ENCODE measurements around the gene CEMIP2. TPM values are rescaled to one million over a fixed set of nuclear protein-coding genes. Genes with fewer than 3 reads are reported as not detected.

Gene CEMIP2
- total and polyA plus RNA-seq, 10 of the 15 experiments (the other 5 are each of a cell fraction or from before 2014, with no cell fraction given) = 0.50 to 19.2 (median 1.2) TPM

DNA sequence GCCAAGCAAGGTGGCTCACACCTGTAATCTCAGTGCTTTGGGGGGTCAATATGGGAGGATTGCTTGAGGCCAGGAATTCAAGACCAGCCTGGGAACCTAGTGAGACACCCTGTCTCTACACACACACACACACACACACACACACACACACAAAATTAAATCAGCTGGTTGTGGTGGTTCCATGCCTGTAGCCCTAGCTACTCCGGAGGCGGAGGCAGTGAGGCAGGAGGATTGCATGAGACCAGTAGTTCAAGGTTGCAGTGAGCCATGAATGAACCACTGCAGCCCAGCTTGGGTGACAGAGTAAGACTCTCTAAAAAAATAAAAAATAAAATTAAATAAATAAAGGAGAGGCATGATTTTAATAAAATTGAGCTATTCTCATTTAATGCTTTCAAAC lies 13.1 kb downstream of the CEMIP2 start:
- Histone ChIP-seq H3K9me3 (replicated peaks; ENCODE audit: control insufficient read depth, insufficient read depth, low read length) (no peaks in the 10 kb centered on the region), H3K4me2 (ENCODE audit: control insufficient read depth, insufficient read depth) (no peak overlapping the region), H2AFZ (ENCODE audit: control insufficient read depth, low read depth, low read length) (no peak overlapping the region), H3K36me3 (ENCODE audit: control insufficient read depth in 2 of 2, insufficient read depth in 2 of 2, low read length in 1 of 2) (no peaks in the 10 kb centered on the region), H3K27me3 (replicated peaks in 1 of 2; ENCODE audit: control insufficient read depth in 2 of 2, insufficient read depth in 2 of 2, low read length in 1 of 2) (no peaks in the 10 kb centered on the region), H3K9ac (ENCODE audit: control insufficient read depth, insufficient read depth, low read length) (no peak overlapping the region), H3K4me1 (ENCODE audit: control insufficient read depth, insufficient read depth, low read length) (no peaks in the 10 kb centered on the region), H3K79me2 (ENCODE audit: control insufficient read depth, insufficient read depth, low read length) (no peaks in the 10 kb centered on the region), H4K20me1 (ENCODE audit: control insufficient read depth, insufficient read depth) (no peaks in the 10 kb centered on the region), H3K27ac (ENCODE audit: control insufficient read depth, insufficient read depth) (no peak overlapping the region), H3K4me3 (no peak overlapping the region)
- ChIA-PET CTCF (interaction anchor here (1.0 kb wide), 1 partner anchor 43 kb away, joined by 3 read pairs; no protein-coding TSS in a partner anchor), RAD21 (ENCODE audit: unreplicated experiment) (interaction anchor here (1.1 kb wide), 1 partner anchor 12 kb away, joined by 3 read pairs; no protein-coding TSS in a partner anchor), POLR2A (no interaction called here), SMC1A (ENCODE audit: uncharacterized antibody, unreplicated experiment) (interaction anchor here (1.0 kb wide), 1 partner anchor 11 kb away, joined by 3 read pairs; no protein-coding TSS in a partner anchor)
- in situ Hi-C loops (cut with MboI) (no loop called here), intact Hi-C loops (cut with micrococcal nuclease; ENCODE audit: unreplicated experiment) (no loop called here)
- TF ChIP-seq ZBTB33 (IDR thresholded peaks at IDR 0.05) = no peak
- no peak for TF ChIP-seq MTA2 (IDR thresholded peaks at IDR 0.05; ENCODE audit: low read depth)
- TF ChIP-seq, protein P1, sequence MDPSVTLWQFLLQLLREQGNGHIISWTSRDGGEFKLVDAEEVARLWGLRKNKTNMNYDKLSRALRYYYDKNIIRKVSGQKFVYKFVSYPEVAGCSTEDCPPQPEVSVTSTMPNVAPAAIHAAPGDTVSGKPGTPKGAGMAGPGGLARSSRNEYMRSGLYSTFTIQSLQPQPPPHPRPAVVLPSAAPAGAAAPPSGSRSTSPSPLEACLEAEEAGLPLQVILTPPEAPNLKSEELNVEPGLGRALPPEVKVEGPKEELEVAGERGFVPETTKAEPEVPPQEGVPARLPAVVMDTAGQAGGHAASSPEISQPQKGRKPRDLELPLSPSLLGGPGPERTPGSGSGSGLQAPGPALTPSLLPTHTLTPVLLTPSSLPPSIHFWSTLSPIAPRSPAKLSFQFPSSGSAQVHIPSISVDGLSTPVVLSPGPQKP (IDR thresholded peaks at IDR 0.05; ENCODE audit: low read depth, low read length) = no peak
- no peak for TF ChIP-seq SKIL (IDR thresholded peaks at IDR 0.05; ENCODE audit: low read depth, poor library complexity, severe bottlenecking)
- TF ChIP-seq EP300 (IDR thresholded peaks at IDR 0.05; ENCODE audit: borderline replicate concordance in 1 of 2, control insufficient read depth in 1 of 2, low read depth in 2 of 2, low read length in 2 of 2) = no peak
- TF ChIP-seq USF2 (IDR thresholded peaks at IDR 0.05; ENCODE audit: borderline replicate concordance, low read depth, low read length) = no peak
- no peak for TF ChIP-seq NR2C2 (IDR thresholded peaks at IDR 0.05; ENCODE audit: borderline replicate concordance, control insufficient read depth, insufficient read length, low read depth)
- no peak for TF ChIP-seq ZSCAN29 (IDR thresholded peaks at IDR 0.05)
- DNase-seq (ENCODE audit: low read depth, low spot score) = no peak
- FAIRE-seq = no peak
- no TSS peak for BruUV-seq (replicated peaks)
- WGBS (ENCODE audit: insufficient coverage, insufficient replicate concordance, low lambda C conversion rate, missing lambda C conversion rate) = 23% methylated on average over 2 of the region's 2 CpGs
- no peak for ATAC-seq

Data from GM12878 (cell line).